Effector CD8-positive, alpha-beta T cell (primary cell): ENCODE results near the gene LDB3.

Source experiments
- DNase-seq: peaks from one replicate; lab custom pipeline; 2025; lab: John Stamatoyannopoulos, UW

Gene LDB3

GRCh38 chr10:86664341-86665217 lies 3.7 kb upstream of the LDB3 start:
- no peak for DNase-seq

- no peak for DNase-seq
These were observed 3.1 kb upstream of the LDB3 start for GRCh38 chr10:86665218-86665607.

- DNase-seq: no peak
These were observed 2.4 kb upstream of the LDB3 start for GRCh38 chr10:86665868-86666267.

GRCh38 chr10:86666538-86666937 lies 1.8 kb upstream of the LDB3 start:
- DNase-seq: no peak

GRCh38 chr10:86667421-86668181 lies 710 bp upstream of the LDB3 start:
- DNase-seq: no peak

- no peak for DNase-seq
These were observed 2.0 kb downstream of the LDB3 start for GRCh38 chr10:86670290-86670811.

GRCh38 chr10:86670876-86671275 lies 2.6 kb downstream of the LDB3 start:
- DNase-seq: no peak

- no peak for DNase-seq
These were observed 3.1 kb downstream of the LDB3 start for GRCh38 chr10:86671419-86671818.

GRCh38 chr10:86671985-86672710 lies 3.8 kb downstream of the LDB3 start:
- DNase-seq: no peak

- DNase-seq: no peak
These were observed 5.0 kb downstream of the LDB3 start for GRCh38 chr10:86673216-86673826.

- no peak for DNase-seq
These were observed 5.7 kb downstream of the LDB3 start for GRCh38 chr10:86673827-86674581.

GRCh38 chr10:86674912-86675311 lies 6.6 kb downstream of the LDB3 start:
- no peak for DNase-seq

- no peak for DNase-seq
These were observed 9.1 kb downstream of the LDB3 start for GRCh38 chr10:86677374-86677773.

GRCh38 chr10:86678999-86679792 lies 10.9 kb downstream of the LDB3 start:
- DNase-seq: no peak

GRCh38 chr10:86681047-86681446 lies 12.7 kb downstream of the LDB3 start:
- no peak for DNase-seq

GRCh38 chr10:86681722-86682386 lies 13.5 kb downstream of the LDB3 start:
- DNase-seq: no peak

- DNase-seq: no peak
These were observed 14.4 kb downstream of the LDB3 start for GRCh38 chr10:86682675-86683074.

GRCh38 chr10:86684331-86685097 lies 16.2 kb downstream of the LDB3 start:
- no peak for DNase-seq

- DNase-seq: no peak
These were observed 17.1 kb downstream of the LDB3 start for GRCh38 chr10:86685416-86685815.
